Measurements from ENCODE around the gene TAS1R1.

The TAS1R1 gene

GRCh38 chr1:6585081-6585722 is 30.1 kb downstream of the TAS1R1 start:
- no peak for TF ChIP-seq TAF1 (IDR thresholded peaks at IDR 0.05; ENCODE audit: borderline replicate concordance, insufficient read depth, low read length)
- no peak for TF ChIP-seq FOXP2 (optimal IDR thresholded peaks at IDR 0.05; ENCODE audit: borderline replicate concordance, extremely low read depth, extremely low read length, insufficient read depth)
- TF ChIP-seq POLR2AphosphoS5 (IDR thresholded peaks at IDR 0.05; ENCODE audit: low read depth, low read length), result no peak
- TF ChIP-seq, protein P1, sequence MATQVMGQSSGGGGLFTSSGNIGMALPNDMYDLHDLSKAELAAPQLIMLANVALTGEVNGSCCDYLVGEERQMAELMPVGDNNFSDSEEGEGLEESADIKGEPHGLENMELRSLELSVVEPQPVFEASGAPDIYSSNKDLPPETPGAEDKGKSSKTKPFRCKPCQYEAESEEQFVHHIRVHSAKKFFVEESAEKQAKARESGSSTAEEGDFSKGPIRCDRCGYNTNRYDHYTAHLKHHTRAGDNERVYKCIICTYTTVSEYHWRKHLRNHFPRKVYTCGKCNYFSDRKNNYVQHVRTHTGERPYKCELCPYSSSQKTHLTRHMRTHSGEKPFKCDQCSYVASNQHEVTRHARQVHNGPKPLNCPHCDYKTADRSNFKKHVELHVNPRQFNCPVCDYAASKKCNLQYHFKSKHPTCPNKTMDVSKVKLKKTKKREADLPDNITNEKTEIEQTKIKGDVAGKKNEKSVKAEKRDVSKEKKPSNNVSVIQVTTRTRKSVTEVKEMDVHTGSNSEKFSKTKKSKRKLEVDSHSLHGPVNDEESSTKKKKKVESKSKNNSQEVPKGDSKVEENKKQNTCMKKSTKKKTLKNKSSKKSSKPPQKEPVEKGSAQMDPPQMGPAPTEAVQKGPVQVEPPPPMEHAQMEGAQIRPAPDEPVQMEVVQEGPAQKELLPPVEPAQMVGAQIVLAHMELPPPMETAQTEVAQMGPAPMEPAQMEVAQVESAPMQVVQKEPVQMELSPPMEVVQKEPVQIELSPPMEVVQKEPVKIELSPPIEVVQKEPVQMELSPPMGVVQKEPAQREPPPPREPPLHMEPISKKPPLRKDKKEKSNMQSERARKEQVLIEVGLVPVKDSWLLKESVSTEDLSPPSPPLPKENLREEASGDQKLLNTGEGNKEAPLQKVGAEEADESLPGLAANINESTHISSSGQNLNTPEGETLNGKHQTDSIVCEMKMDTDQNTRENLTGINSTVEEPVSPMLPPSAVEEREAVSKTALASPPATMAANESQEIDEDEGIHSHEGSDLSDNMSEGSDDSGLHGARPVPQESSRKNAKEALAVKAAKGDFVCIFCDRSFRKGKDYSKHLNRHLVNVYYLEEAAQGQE (IDR thresholded peaks at IDR 0.05; ENCODE audit: insufficient read depth in 1 of 2, low read depth in 2 of 2, low read length in 2 of 2), result no peak
- no peak for TF ChIP-seq SIN3A (IDR thresholded peaks at IDR 0.05; ENCODE audit: borderline replicate concordance, insufficient read depth, low read length)

DNA sequence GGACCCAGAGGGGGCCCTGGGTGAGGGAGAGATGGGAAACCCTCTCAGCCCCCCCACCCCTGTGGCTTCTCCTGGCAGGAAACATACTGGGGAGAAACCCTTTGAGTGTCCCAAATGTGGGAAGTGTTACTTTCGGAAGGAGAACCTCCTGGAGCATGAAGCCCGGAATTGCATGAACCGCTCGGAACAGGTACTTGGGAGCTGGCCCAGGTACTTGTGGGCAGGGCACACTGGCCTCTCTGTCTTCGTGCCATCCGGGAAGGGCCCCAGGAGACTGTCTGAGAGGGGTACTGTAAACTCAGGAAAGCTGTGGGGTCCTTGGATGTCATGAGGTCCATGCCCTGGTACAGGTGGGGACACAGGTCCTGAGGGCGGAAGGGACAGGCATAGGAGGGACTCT is 30.7 kb downstream of the TAS1R1 start:
- TF ChIP-seq, protein P1 (IDR thresholded peaks at IDR 0.05; ENCODE audit: insufficient read depth in 1 of 2, low read depth in 2 of 2, low read length in 2 of 2), result no peak
- TF ChIP-seq SIN3A (IDR thresholded peaks at IDR 0.05; ENCODE audit: borderline replicate concordance, insufficient read depth, low read length) (no peak), TAF1 (IDR thresholded peaks at IDR 0.05; ENCODE audit: borderline replicate concordance, insufficient read depth, low read length) (no peak), FOXP2 (optimal IDR thresholded peaks at IDR 0.05; ENCODE audit: borderline replicate concordance, extremely low read depth, extremely low read length, insufficient read depth) (no peak), POLR2AphosphoS5 (IDR thresholded peaks at IDR 0.05; ENCODE audit: low read depth, low read length) (no peak)

DNA sequence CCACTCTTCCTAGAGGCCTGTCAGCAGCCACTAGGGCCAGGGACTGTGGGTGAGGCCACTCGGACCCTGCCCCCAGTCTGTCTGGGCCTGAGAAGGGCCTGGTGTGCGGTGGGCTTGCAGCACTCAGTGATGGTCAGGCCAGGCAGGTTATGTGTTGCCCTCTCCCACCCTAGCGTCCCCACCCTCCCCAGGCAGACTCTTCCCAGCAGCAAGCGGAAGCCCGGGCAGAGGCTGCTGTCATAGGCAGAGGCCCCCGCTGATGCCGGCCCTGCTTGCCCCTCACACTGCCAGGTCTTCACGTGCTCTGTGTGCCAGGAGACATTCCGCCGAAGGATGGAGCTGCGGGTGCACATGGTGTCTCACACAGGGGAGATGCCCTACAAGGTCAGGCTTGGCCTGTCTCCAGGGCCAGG is 31.3 kb downstream of the TAS1R1 start:
- TF ChIP-seq POLR2AphosphoS5 (IDR thresholded peaks at IDR 0.05; ENCODE audit: low read depth, low read length), result no peak

DNA sequence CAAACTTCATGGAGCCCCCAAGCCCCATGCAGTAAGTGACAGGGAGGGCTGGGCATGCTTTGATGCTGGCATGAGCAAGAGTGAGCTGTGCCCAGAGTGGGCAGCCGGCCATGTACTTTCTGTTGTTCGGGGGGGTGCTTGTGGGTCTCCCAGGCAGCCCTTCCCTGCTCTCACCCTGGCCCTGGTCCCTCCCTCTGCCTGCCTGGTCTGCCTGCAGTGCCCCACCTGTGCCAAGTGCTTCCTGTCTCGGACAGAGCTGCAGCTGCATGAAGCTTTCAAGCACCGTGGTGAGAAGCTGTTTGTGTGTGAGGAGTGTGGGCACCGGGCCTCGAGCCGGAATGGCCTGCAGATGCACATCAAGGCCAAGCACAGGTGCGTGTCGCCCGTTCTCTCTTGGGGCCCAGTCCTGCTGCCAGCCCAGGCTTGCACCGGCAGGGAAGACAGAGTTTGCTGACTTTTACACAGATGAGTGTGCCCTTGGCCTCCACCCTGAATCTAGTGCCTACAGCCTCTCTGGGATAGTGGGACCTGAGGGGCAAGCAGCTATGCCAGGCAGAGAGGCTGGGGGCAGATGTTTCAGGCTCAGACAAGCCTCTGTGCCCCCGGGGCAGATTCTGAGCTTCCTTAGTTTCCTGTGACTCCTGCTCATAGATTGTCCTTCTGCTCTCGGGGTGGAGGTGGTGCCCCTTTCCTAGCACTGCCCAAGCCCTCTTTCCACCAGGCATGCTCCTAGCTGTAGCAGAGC is 32.3 kb downstream of the TAS1R1 start:
- TF ChIP-seq POLR2AphosphoS5 (IDR thresholded peaks at IDR 0.05; ENCODE audit: low read depth, low read length), result no peak
- TF ChIP-seq, protein P1 (IDR thresholded peaks at IDR 0.05; ENCODE audit: insufficient read depth in 1 of 2, low read depth in 2 of 2, low read length in 2 of 2), result no peak
- TF ChIP-seq SIN3A (IDR thresholded peaks at IDR 0.05; ENCODE audit: borderline replicate concordance, insufficient read depth, low read length), result no peak
- TF ChIP-seq FOXP2 (optimal IDR thresholded peaks at IDR 0.05; ENCODE audit: borderline replicate concordance, extremely low read depth, extremely low read length, insufficient read depth), result no peak
- no peak for TF ChIP-seq TAF1 (IDR thresholded peaks at IDR 0.05; ENCODE audit: borderline replicate concordance, insufficient read depth, low read length)

GRCh38 chr1:6588128-6588892 is 33.2 kb downstream of the TAS1R1 start:
- TF ChIP-seq FOXP2 (optimal IDR thresholded peaks at IDR 0.05; ENCODE audit: borderline replicate concordance, extremely low read depth, extremely low read length, insufficient read depth), result no peak
- no peak for TF ChIP-seq POLR2AphosphoS5 (IDR thresholded peaks at IDR 0.05; ENCODE audit: low read depth, low read length)
- no peak for TF ChIP-seq TAF1 (IDR thresholded peaks at IDR 0.05; ENCODE audit: borderline replicate concordance, insufficient read depth, low read length)
- TF ChIP-seq, protein P1 (IDR thresholded peaks at IDR 0.05; ENCODE audit: insufficient read depth in 1 of 2, low read depth in 2 of 2, low read length in 2 of 2), result no peak
- TF ChIP-seq SIN3A (IDR thresholded peaks at IDR 0.05; ENCODE audit: borderline replicate concordance, insufficient read depth, low read length), result no peak

All from PFSK-1 (cell line).